Adrenal gland (tissue), 5 donors: ENCODE measurements around the gene FOCAD.

Experiments
- POLR2A ChIP-seq, 2 donors: fragments of 450-650 bp; IDR thresholded peaks; one replicate each; pipeline ENCODE4 v1.6.1; 2017; ENCODE audit warnings: antibody characterized with exemption in 2 of 2, mild to moderate bottlenecking in 2 of 2, moderate library complexity in 1 of 2
- TF ChIP-seq, protein P1 (sequence below), 6 experiments: fragments of 450-650 bp in 4 of 6; fragments of 200-600 bp in 2 of 6; sonication (generic) in 1 of 6; IDR thresholded peaks; 1 replicate in 5 of 6; 2 replicates in 1 of 6; pipeline versions ENCODE4 v1.5.1 to v1.8.0; 2016 to 2021; ENCODE audit warnings: antibody characterized with exemption in 6 of 6, mild to moderate bottlenecking in 2 of 6, moderate library complexity in 1 of 6
- donor health status: DM: no; HTN: no; CAD: no.

DNA sequence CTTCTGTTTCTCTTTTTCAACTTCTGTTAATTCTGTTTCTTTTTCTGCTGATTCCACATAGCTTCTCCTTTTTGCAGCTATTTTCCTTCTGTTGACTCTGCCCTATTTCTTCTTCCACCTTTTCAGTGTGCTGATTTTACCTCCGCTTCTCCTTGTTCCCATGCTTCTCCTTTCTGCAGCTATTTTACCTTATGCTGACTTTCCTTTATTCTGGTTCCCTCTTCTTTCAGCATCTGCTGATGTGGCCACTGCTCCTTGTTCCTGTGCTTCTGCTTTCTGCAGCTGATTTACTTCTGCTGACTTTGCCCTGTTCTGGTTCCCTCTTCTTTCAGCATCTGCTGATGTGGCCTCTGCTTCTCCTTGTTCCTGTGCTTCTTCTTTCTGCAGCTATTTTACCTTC is 288.6 kb downstream of the FOCAD start:
- TF ChIP-seq, protein P1, sequence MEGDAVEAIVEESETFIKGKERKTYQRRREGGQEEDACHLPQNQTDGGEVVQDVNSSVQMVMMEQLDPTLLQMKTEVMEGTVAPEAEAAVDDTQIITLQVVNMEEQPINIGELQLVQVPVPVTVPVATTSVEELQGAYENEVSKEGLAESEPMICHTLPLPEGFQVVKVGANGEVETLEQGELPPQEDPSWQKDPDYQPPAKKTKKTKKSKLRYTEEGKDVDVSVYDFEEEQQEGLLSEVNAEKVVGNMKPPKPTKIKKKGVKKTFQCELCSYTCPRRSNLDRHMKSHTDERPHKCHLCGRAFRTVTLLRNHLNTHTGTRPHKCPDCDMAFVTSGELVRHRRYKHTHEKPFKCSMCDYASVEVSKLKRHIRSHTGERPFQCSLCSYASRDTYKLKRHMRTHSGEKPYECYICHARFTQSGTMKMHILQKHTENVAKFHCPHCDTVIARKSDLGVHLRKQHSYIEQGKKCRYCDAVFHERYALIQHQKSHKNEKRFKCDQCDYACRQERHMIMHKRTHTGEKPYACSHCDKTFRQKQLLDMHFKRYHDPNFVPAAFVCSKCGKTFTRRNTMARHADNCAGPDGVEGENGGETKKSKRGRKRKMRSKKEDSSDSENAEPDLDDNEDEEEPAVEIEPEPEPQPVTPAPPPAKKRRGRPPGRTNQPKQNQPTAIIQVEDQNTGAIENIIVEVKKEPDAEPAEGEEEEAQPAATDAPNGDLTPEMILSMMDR (IDR thresholded peaks at IDR 0.05) = no peak
- no peak for TF ChIP-seq POLR2A (IDR thresholded peaks at IDR 0.05)
